Activated T-cell treated with anti-CD3 and anti-CD28 coated beads for 48 hours (primary cell): ENCODE data around the gene ARMH1.
"Not testable (repeated sequence)": the region's sequence is repeated elsewhere in the genome, so short reads cannot be mapped to it uniquely, and the experiment has no call there.

Source experiments
- DNase-seq: peaks from one replicate; pipeline ENCODE4 v3.0.0-alpha.2; 2020; ENCODE audit warnings: low read depth

Gene ARMH1

DNA sequence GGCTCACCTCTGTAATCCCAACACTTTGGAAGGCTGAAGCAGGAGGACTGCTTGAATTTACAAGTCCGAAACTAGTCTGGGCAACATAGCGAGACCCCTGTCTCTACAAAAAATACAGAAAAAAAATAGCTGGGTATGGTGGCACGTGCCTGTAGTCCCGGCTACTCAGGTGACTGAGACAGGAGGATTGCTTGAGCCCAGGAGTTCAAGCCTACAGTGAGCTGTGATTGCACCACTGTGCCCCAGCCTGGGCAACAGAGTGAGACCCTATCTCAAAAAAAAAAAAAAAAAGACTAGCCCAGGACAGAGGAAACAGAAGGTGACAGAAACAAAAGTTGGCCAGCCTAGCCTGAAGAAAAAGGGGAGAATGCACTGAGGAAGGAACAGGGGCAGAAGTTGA lies 21.2 kb downstream of the ARMH1 start:
- DNase-seq, result no peak

DNA sequence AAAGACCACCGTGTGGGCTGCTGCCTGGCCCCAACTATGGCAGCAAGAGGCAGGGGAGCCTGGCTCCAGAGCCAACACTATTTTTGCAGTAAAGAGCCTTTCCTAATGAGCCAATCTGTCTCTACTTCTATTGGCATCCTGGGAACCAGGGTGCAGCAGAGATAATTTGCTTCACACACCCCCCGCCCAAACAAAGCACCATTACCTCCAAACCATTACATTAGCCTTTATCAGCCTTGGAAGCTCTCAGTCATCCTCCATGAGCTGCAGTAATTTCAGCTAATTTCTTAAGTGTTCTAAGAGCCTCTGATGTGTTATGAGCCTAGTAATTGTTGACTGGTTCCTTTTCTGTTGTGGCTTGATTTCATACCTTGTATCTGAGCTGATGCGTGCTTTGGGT lies 21.6 kb downstream of the ARMH1 start:
- no peak for DNase-seq

DNA sequence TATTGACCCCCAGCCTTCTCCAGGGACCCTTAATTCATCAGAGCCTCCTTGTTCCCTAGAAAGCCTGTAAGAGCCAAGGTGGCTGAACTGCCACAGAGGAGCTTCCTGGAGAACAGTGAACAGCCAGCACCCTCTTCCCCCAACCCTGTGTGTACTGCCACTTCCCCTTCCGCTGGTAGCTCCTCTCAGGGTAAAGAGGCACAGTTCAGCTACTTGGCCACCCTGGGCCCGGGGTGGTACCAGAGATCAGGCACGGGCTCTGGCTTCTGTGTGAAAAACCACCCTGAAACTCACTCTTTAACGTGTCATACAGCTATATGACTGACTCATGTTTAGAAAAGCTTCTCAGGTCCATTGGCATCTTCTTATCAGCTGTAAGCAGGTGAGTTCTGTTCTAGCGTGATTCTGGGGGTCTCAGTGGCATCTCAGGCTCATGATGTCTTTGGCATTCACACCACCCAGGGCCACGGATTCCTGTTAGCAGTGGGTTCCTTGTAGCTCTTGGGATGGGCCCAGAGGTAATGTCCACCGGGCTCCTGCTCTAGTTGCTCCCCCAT lies 22.4 kb downstream of the ARMH1 start:
- peak; percentile 35 for DNase-seq

DNA sequence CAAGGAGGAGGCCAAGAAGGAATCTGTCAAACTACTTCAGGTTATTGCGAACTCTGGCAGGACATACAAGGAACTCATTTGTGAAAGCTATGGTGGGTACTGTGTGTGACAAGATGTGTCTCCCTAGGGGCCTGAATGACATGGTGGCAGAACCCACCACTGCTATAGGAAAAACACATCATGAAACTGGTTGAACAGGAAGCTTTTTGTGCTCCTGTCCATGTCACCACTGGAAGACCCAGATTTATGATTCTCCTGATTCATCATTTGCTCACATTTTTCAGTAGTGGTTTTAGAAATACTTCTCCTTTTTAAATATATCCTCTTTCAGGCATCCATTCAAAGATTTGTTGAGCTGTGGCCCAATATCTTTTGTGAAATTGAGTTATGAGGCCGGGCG lies 23.6 kb downstream of the ARMH1 start:
- DNase-seq, result no peak

DNA sequence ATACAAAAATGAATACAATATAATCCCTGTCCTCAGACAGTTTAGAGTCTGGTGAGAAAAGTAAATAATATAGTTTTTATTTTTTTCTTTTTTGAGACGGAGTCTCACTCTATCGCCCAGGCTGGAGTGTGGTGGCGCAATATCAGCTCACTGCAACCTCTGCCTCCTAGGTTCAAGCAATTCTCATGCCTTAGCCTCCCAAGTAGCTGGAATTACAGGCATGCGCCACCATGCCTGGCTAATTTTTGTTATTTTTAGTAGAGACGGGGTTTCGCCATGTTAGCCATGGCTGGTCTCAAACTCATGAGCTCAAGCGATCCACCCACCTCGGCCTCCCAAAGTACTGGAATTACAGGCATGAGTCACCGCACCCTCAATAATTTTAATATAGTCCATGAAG lies 24.9 kb downstream of the ARMH1 start:
- DNase-seq, result not testable (repeated sequence)

DNA sequence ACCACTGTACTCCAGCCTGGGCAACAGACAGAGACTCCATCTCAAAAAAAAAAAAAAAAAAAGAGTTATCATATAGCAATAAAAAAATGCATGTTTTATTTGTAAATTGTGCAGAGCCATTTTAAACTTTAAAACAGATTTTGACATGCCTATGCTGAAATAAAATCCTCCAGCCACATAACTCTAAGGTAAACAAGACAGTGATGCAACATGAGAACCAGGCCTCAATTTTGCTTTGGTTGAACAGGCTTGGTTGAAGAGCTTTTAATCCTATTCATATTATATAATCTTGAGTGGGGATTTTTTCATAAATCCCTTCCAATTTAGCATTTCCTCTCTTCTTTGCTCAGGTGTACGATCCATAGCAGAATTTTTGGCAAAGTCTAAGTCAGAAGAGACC lies 26.1 kb downstream of the ARMH1 start:
- no peak for DNase-seq

DNA sequence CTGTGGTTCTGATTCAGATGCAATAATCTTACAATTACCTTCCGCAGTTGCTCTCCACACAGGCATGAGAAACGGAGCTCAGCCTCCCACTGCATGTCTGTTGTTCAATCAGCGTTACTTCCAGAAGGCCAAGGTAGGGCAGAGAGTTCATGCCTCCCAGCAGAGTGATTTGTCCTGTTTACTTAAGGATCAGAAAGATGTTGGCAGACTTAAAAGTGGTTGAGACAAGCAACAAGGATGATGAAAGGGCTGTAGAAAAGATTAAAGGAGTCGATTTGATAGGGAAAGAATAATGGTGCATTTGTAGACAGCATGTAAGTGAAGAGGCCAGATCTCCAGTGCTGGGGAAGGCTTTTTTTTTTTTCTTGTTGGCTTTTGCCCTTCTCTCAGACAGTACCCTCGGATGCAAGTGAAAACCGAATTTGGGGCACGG lies 26.6 kb downstream of the ARMH1 start:
- DNase-seq, result no peak

DNA sequence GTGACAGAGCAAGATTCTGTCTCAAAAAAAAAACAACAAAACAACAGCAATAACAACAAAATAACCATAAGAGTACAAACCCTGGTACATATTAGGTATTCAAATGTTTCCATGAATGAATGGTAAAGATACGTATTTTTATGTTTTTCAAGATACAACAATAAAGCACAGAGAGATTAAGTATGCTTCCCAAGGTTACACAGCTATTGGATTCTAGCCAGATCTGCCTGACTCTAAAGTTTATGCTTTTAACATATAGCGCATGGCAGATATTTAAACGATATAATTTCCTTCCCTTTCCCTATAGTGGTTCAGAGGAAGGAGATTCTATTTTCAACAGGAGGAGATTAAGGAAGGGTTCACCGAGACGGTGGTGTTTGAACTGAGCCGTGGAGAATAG lies 31.0 kb downstream of the ARMH1 start:
- DNase-seq, result no peak

DNA sequence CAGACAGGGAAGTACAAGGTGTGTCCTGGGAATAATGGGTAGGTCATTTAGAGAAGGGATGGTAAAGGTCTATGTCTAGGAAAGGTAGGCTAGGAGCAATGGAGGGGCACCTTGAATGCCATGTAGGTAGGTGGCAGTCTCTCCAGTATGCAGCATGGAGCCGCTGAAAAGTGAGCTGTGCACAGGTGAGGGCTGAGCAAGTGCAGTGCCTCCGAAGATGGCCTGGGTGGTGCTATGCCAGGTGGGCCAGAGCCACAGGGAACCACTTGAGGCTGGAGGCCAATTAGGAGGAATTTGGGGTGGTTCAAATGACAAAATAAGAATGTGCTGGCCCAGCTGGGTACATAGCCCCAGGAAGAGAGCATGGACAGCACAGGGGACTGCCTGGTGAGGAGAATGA lies 31.4 kb downstream of the ARMH1 start:
- no peak for DNase-seq

DNA sequence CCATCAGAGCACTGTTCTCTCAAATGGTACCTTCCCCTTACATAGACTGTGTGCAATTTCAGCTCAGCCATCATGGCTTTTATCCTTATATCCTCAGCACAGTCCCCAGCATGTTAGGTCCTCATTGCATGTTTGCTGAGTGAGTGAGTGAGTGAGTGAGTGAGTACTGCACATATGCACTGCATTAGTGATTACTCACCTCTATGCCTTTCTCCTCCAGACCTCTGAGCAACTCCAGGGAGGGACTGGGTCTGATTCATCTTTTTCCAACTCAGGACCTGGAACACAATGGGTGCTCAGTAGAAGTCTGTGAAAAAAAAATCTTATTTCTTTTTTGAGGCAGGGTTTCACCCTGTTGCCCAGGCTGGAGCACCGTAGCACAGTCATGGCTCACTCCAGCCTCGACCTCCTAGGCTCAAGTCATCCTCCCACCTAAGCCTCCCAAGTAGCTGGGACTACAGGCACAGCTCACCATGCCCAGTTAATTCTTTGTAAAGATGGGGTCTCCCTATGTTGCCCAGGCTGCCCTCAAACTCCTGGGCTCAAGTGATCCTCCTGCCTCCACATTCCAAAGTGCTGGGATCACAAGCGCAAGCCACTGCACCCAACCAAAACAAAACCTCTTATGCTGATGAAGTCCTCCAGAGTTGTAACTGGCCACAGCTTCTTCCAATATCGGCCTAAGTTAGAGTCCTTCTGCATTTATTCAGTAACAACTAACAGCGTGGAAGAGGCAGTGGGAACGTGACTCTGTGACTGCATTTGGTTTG lies 32.8 kb downstream of the ARMH1 start:
- DNase-seq, result no peak

DNA sequence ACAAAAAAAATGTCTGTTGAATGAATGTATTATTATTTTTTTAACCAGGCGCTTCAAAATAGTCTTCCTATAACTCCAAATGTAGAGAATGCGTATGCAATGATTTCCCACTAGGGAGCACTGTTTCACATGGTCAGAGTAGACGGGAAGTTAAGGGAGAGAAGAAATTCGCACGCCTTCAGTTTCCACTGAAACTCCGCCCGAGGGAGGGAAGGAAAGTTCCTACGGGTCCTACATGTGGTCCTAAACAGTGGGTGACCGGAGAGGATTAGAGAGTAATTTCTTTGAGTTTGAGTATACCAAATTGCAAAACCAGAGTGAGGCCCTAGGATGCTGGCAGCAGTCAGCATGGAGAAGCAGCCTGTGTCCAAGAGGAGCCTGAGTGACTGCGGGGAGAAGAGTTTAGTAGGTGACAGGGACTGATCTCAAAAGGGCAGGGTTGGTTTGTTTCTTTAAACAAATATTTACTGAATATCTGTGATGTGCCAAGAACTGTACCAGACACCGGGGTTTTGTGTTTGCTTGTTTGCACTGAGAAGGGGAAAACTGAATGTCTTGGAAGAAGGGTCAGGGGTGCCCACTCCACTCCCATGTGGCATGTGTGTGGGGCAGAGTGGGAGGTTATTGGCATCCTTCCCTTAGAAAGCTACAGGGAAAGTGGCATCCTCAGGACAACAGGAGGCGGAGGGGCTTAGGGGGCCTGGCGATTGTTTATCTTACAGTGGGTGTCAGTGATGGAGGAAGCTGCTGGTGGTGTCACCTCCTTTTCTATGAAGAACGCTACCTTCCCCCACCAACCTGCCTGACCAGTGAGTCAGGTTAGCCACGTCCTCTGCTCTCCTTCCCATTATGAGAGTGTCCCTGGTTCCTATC lies 33.7 kb downstream of the ARMH1 start:
- DNase-seq, result no peak

DNA sequence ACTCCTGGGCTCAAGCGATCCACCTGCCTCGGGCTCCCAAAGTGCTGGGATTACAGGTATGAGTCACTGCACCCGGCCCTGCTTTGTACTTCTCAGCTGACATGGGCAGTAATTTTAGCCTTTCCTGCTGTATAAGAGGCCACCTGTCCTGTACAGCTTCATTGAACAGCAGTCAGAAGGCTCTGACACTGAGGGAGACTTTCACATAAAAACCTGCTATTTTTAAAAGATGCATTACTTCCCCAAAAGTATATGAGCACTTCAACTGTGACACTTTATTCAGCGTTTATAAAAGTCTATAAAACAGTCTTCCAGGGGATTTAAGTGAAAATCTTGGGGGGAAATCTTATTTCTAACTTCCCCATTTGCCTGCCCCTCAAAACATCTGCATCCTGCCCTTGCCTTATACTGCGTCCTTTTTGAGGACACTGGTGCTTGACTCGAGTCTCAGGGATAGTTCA lies 38.8 kb downstream of the ARMH1 start:
- no peak for DNase-seq

DNA sequence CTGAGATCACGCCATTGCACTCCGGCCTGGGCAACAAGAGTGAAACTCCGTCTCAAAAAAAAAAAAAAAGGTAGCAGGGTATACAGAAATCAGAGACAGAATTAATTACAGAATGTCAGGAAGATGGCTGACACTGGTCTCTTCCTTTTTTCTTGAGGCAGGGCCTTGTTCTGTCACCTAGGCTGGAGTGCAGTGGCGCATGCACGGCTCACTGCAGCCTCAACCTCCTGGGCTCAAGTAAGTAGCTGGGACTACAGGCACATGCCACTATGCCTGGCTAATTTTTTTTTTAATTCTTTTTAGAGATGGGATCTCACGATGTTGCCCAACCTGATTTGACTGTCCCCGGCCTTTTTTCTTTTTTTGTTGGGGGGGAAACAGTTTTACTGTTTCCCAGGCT lies 40.0 kb downstream of the ARMH1 start:
- no peak for DNase-seq

DNA sequence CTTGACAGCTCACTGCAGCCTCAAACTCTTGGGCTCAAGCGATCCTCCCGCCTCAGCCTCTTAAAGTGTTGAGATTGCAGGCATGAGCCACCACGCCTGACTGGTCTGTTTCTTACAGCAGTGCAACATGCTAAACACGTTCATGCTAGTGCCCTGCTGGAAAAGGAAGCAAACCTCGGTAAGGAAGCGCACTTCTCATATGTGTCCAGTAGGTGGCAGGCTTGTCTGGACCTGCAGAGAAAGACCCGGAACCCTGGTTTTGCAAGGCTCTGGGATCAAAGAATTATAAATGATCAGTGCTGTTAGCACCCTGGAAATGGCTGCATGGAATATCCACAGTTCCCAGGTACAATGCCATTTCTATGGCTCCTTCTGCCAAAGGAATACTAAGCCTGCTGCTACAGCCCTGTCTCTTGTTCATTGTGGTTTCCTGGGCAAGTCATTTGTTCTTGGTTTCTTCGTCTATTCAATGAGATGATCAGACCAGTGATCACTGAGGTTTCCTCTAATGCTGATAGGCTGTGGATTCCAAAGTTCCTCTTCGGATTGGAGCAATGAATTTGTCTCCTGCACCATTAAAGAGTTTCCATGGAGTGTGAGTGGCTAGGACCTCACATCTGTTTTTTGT lies 40.5 kb downstream of the ARMH1 start:
- peak; percentile 54 for DNase-seq

DNA sequence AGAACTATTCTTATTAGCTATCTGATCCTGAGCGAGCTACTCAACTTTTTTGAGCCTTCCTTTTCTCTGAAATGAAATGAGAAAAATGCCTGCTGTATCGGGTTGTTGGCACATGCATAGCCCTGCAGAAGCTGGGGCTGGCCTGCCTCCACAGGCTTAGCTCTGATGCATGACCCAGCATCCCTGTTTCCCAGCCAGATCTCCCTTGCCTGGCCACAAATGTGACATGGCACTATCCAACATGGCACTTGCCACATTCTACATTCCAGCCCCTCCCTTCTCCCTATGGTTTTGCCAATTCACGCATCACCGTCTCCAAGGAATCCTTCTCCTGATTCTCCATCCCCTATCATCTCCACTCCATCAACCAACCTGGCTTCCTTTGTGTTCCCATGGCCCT lies 42.6 kb downstream of the ARMH1 start:
- DNase-seq, result no peak

DNA sequence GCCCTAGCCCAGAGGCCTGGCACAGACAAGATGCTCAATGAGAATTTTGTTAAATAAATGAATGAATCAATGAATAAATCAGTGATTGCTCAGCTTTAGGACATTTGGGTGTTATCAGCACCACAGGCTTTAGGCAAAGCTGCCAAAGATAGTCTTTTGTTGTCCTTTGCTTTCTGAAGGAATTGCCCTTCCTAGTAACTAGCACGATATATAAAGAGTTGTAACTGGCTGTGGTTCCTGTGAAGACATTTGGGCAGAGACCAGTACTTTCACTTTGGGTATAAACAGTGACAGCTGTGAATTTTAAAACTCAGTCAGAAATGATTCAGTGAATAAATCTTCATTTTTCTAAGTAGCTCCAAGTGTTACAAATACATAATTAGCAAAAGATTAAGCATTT lies 43.1 kb downstream of the ARMH1 start:
- DNase-seq, result no peak

DNA sequence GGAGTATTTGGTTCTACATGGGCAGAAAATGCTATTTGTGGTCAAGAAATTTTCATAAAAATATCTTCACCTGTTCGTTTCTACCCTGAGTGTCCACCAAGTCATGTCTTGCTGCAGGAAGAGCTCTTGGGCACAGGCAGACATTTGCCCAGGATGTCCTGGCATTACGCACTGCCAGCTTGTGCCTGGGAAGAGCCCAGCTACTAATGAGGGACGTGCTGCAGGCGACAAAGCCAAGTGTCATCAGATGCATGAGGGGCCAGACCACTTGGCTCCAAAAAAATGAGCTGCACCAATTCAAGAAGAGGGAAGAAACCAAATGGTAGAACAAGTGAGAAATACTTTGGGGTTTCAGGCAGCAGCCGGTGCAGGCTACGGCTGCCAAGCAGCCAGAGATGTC lies 43.6 kb downstream of the ARMH1 start:
- DNase-seq, result no peak

DNA sequence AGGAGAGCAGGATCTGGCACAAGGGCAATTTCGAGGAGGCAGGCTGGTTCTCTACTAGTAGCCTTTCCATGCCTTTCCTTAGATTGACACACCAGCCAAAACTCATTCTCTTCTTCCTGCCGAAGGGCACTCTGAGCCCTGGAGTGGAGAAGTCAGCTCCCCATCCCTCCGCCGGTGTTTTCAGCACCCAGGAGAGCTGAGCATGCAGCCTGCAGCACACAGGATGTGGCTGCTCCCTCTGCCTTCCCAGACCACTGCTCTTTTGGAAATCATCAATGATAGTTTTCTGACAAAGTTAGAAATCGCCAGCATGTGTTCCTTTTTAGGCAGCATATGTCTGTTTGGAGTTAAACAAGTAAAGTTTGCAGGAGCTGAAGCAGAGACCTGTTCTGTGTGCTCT lies 44.8 kb downstream of the ARMH1 start:
- DNase-seq, result no peak

DNA sequence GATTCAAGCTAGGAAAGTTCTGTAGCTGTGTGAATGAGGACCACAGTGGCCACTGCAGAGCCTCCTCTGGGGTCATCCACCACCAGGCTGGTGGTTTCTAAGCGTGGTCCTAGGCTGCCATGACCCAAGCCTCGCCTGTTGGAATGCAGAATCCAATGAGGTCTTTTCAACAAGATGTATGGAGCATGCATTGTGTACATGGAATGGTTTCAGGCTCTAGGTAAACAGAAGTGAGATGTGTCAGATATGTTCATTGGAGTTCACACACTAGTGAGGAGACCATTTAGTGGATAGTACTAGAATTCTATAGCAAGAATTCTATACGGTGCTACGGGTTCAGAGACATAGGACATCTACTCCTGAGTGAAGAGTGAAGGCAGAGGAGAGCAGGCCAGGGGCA lies 45.8 kb downstream of the ARMH1 start:
- no peak for DNase-seq

DNA sequence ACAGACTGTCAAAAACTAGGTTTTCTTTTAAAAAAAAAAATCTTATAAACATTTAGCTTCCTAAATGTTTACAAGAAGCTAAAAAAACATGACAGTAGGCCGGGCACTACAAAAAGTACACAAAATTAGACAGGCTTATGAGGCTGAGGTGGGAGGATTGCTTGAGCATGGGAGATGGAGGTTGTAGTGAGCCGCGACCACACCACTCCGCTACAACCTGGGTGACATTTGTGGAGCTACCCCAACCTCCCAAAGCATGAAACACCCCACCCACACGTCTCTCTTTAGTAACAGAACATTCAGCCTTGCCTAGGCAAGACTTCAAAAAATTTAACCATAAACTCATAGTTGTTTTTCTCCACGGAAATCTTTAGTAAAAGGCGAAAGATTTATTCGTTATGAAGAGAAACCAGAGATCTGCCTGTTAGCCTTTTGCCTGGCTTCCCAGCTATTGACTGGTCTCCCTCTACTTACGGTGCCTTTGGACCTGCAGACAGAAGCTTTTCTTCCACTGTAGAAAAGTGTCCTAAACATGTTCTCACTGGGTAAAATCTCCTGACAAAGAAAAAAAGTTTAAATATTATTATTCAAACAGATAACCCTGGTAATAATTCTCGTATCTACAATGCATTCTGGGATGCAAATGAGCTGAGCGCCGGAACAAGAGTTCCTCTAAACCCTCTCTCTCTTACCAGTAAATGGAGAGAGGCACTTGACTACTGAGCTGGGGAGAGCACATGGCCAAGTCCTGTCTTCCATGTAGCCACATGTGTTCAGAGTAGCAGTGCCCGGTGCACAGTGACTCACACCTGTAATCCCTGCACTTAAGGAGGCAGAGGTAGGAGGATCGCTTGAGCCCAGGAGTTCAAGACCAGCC lies 47.2 kb downstream of the ARMH1 start:
- DNase-seq, result peak; percentile 74

DNA sequence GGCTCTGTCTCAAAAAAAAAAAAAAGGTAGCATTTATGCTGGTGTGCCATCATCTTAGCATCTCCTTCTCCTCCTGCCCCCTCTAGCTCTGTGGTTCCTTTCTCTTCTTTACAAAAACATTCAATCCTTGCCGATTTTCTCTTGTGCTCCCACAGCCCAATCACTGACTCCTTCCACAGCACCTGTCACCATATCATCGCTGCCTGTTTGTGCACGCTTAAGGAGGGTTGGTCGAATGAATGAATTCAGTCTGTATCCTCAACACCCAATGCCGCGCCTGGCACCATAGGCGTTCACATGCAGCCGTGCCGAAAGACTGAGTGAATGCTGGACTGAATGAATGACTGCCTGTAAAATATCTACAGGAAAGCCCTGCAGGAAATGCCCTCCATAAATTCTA lies 48.5 kb downstream of the ARMH1 start:
- DNase-seq, result no peak
